GM18867 (cell line): Measurements from ENCODE around the gene SAP30BP.

Experiments used
- ATAC-seq: cut with Tn5 transposase; IDR thresholded peaks from one replicate; pipeline ENCODE4 v1.9.1; 2021; ENCODE audit warnings: mild to moderate bottlenecking, moderate library complexity; ENCODE audit not compliant: unreplicated experiment

The SAP30BP gene

DNA sequence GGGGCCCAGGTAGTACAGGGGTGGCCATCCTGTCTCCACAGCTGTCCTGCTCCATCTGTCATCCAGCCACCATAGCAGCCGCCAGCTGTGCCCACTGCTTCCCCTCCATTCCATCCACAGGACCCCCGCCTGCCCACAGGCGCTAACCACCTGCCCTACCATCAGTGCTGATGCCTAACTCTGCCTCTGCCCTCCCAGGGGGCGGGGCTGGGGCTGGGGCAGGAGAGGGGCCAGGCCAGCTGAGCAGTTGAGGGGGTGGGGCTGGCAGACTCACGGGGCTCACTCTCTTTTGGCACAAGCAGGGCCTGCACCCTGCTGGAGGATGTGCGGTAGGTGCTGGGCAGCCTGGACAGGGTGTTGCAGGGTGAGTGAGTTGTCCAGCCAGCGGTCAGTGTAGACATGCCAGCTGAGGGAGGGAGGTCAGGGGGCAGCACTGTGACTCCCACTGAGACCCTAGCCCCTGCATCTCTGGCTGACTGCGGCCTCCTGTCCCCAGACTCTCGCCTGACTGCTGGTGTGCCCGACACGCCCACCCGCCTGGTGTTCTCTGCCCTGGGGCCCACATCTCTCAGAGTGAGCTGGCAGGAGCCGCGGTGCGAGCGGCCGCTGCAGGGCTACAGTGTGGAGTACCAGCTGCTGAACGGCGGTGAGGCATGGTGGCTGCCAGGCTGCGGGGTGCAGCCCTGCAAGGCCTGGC lies 88.2 kb downstream of the SAP30BP start:
- ATAC-seq, result no peak

DNA sequence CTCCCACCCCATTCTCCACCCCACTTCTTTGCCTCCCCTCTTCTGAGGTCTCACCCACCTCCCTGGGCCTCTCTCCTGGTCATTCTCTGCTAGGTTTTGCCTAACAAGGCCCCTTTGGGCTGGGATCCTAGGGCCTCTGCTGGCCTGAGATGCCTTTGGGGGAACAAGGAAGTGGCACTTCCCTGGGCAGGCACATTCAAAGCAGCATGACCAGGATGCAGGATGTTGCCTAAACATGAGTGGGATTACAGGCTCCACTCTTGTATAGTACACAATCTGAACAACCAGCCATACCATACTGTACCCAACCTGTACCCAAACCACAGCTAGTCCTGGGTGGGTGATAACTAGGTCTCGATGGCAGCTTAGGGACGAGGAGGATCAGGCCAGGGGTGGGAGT lies 88.9 kb downstream of the SAP30BP start:
- no peak for ATAC-seq

- no peak for ATAC-seq
These were observed 89.4 kb downstream of the SAP30BP start for GRCh38 chr17:75756451-75757085.

GRCh38 chr17:75757086-75757681 lies 90.0 kb downstream of the SAP30BP start:
- ATAC-seq, result no peak
